ENCODE results near the gene RILPL1. TPM values are rescaled to one million over a fixed set of nuclear protein-coding genes. Genes with fewer than 3 reads are reported as not detected.
"Not testable (repeated sequence)": the region's sequence is repeated elsewhere in the genome, so short reads cannot be mapped to it uniquely, and the experiment has no call there.

Gene RILPL1
- total RNA-seq, 1 donor from 2014 or later = 20.2 TPM

- no peak for DNase-seq (ENCODE audit: low spot score)
Measured at GRCh38 chr12:123530668-123531067, 2.9 kb downstream of the RILPL1 start.

- no peak for DNase-seq (ENCODE audit: low spot score)
Measured at GRCh38 chr12:123529686-123530085, 3.8 kb downstream of the RILPL1 start.

GRCh38 chr12:123528858-123529257, 4.7 kb downstream of the RILPL1 start:
- no peak for DNase-seq (ENCODE audit: low spot score)

- DNase-seq (ENCODE audit: low spot score) = no peak
Measured at GRCh38 chr12:123526542-123527080, 6.9 kb downstream of the RILPL1 start.

- DNase-seq (ENCODE audit: low spot score) = no peak
Measured at GRCh38 chr12:123524378-123524777, 9.1 kb downstream of the RILPL1 start.

- no peak for DNase-seq (ENCODE audit: low spot score)
Measured at GRCh38 chr12:123523518-123523917, 10.0 kb downstream of the RILPL1 start.

- DNase-seq (ENCODE audit: low spot score) = no peak
Measured at GRCh38 chr12:123522164-123522563, 11.4 kb downstream of the RILPL1 start.

GRCh38 chr12:123520567-123521474, 12.7 kb downstream of the RILPL1 start:
- DNase-seq (ENCODE audit: low spot score) = no peak

- DNase-seq (ENCODE audit: low spot score) = peak; percentile 85
Measured at GRCh38 chr12:123519141-123520001, 14.1 kb downstream of the RILPL1 start.

- no peak for DNase-seq (ENCODE audit: low spot score)
Measured at GRCh38 chr12:123516216-123516780, 17.2 kb downstream of the RILPL1 start.

GRCh38 chr12:123514582-123515221, 18.8 kb downstream of the RILPL1 start:
- not testable (repeated sequence) for DNase-seq (ENCODE audit: low spot score)

- no peak for DNase-seq (ENCODE audit: low spot score)
Measured at GRCh38 chr12:123513805-123514204, 19.7 kb downstream of the RILPL1 start.

- DNase-seq (ENCODE audit: low spot score) = no peak
Measured at GRCh38 chr12:123512838-123513665, 20.5 kb downstream of the RILPL1 start.

GRCh38 chr12:123506843-123507236, 26.7 kb downstream of the RILPL1 start:
- DNase-seq (ENCODE audit: low spot score) = no peak

- no peak for DNase-seq (ENCODE audit: low spot score)
Measured at GRCh38 chr12:123506059-123506842, 27.3 kb downstream of the RILPL1 start.

GRCh38 chr12:123502163-123502704, 31.3 kb downstream of the RILPL1 start:
- no peak for DNase-seq (ENCODE audit: low spot score)

GRCh38 chr12:123499332-123499731, 34.2 kb downstream of the RILPL1 start:
- DNase-seq (ENCODE audit: low spot score) = no peak

- no peak for DNase-seq (ENCODE audit: low spot score)
Measured at GRCh38 chr12:123498126-123498825, 35.2 kb downstream of the RILPL1 start.

- no peak for DNase-seq (ENCODE audit: low spot score)
Measured at GRCh38 chr12:123497065-123497464, 36.5 kb downstream of the RILPL1 start.
